Measurements from ENCODE around the gene ZNF524. TPM values are rescaled to one million over a fixed set of nuclear protein-coding genes. Genes with fewer than 3 reads are reported as not detected.

The ZNF524 gene
- total RNA-seq, 4 donors from 2014 or later, result 20.3 to 33.5 (median 26.4) TPM

DNA sequence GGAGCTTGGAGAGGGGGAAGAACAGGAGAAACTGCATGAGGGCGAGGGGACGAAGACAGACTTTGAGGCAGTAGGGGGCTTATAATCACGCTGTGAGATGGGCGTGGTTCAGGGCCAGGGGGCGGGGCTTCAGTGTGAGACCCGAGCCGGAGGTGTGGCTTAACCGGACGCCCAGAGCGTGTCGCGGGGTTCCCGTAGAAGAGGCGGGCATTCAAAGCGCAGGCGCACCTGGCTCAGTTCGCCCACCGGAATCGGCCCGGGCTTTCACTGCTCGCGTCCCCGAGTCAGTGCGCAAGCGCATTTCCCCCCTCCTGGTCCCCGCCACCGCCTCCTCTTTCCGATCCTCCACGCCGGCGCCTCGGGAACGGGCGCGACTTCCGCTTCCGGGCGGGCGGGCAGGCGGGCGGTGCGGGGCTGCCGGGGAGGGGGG, 5.1 kb downstream of the ZNF524 start:
- Histone ChIP-seq H3K4me1 (peaks cover 0 to 52% (median 21%) of the 10 kb centered on the region in 3 donors), H3K9me3 (no peaks in the 10 kb centered on the region), H3K4me3 (peak overlapping the region; percentile 81 to 84), H3K36me3 (peaks cover 0 to 26% of the 10 kb centered on the region in 2 donors), H3K27ac (peak overlapping the region; percentile 79 to 97 (median 95)), H3K27me3 (no peaks in the 10 kb centered on the region)
- ATAC-seq, result peak; percentile 90
- 0 to 1% methylated on average over 4 to 7 of the region's 43 CpGs for WGBS, 2 donors (ENCODE audit: low coverage in 1 of 2)
- TF ChIP-seq POLR2AphosphoS5 (IDR thresholded peaks at IDR 0.05), result peak; percentile 41
- TF ChIP-seq, protein P1, sequence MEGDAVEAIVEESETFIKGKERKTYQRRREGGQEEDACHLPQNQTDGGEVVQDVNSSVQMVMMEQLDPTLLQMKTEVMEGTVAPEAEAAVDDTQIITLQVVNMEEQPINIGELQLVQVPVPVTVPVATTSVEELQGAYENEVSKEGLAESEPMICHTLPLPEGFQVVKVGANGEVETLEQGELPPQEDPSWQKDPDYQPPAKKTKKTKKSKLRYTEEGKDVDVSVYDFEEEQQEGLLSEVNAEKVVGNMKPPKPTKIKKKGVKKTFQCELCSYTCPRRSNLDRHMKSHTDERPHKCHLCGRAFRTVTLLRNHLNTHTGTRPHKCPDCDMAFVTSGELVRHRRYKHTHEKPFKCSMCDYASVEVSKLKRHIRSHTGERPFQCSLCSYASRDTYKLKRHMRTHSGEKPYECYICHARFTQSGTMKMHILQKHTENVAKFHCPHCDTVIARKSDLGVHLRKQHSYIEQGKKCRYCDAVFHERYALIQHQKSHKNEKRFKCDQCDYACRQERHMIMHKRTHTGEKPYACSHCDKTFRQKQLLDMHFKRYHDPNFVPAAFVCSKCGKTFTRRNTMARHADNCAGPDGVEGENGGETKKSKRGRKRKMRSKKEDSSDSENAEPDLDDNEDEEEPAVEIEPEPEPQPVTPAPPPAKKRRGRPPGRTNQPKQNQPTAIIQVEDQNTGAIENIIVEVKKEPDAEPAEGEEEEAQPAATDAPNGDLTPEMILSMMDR (IDR thresholded peaks at IDR 0.05), result no peak

DNA sequence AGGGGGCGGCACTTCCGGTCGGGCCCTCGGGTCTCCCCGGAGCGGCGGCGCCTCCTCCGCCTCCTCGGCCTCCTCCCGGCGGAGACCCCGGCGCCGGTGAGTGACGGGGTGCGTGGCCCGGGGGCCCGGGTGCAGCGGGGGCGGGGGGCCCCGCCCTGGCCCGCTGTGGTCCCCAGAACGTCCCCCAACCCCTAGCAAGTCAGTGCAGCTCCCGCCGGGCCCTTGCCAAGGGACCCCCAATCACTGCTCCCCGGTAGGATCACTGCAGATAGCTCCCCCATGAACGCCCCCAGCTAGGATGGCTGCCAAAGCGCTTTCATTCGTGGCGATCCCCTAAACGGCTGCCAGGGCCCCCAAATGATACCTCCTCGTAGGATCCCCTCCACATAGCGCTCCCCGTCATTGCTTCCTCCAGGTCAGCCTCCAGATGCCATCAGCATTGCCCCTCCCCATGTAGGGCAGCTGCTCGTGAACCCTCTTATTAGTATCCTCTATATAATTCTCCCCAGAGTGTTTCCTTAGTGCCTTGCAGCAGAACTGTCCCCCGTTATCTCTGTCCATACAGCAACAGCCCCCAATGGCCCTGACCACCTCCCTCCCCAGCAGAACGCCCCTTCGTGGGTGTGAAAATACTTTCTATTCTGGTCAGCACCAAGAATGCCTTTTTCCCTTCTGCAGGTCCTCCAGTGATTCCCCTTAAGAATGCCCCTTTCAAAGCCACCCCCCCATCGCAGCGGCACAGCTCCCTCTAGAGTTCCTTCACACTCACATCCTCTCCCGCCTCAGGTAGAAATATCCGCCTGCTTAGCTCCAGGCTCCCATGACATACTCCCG, 5.8 kb downstream of the ZNF524 start, which contains the start of gene ZNF865:
TSS of gene ZNF865 (plus strand) at position 11 of the 834 bp plus-strand sequence. CDS start 7,972 bp downstream, outside the sequence.
- TF ChIP-seq POLR2A (IDR thresholded peaks at IDR 0.05), result peak in 1 of 2 donors; percentile 45
- no peak for TF ChIP-seq EP300 (IDR thresholded peaks at IDR 0.05)
- TF ChIP-seq, protein P1 (IDR thresholded peaks at IDR 0.05), result peak in 3 of 4 experiments; percentile 59 to 80 (median 68)
- no peak for TF ChIP-seq POLR2AphosphoS5 (IDR thresholded peaks at IDR 0.05)
- WGBS, 2 donors (ENCODE audit: low coverage in 1 of 2), result 0 to 1% methylated on average over 10 to 18 of the region's 44 CpGs

DNA sequence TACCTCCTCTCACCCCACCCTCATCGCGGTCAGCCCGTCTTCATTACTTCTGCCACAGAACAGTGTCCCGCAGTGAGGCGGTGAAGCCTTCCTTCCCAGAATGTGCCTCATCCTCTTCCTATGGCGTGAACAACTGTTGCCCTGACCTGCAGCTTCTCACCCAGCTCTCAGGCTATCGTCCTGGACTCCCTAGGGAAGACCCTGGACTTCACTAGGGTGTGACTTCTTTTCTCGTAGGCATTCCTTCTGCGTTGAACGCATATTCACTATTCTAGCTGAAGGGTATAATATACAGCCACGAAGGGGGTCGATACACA, 6.3 kb downstream of the ZNF524 start:
- Histone ChIP-seq H3K36me3 (peaks cover 0 to 32% of the 10 kb centered on the region in 2 donors), H3K9me3 (no peaks in the 10 kb centered on the region), H3K27me3 (no peaks in the 10 kb centered on the region), H3K27ac (peak overlapping the region in 3 of 4 donors; percentile 94 to 97 (median 96)), H3K4me1 (peaks cover 0 to 55% (median 18%) of the 10 kb centered on the region in 3 donors), H3K4me3 (peak overlapping the region in 1 of 2 donors; percentile 81)
- WGBS, 2 donors (ENCODE audit: low coverage in 1 of 2), result 3% methylated on average over 4 of the region's 12 CpGs; no CpG with 5 or more reads in 1 of the 2 donors
- TF ChIP-seq POLR2AphosphoS5 (IDR thresholded peaks at IDR 0.05) (no peak), EP300 (IDR thresholded peaks at IDR 0.05) (no peak), POLR2A (IDR thresholded peaks at IDR 0.05) (no peak)
- TF ChIP-seq, protein P1 (IDR thresholded peaks at IDR 0.05), result no peak
- no peak for ATAC-seq

More for the DNA sequence above, 5.8 kb downstream of the ZNF524 start, which contains the start of gene ZNF865:
- peak; percentile 23 for ATAC-seq
- Histone ChIP-seq H3K27ac (peak within 1 kb of the TSS; percentile 79 to 97 (median 95)), H3K4me1 (peaks cover 0 to 55% (median 20%) of the 10 kb centered on the region in 3 donors), H3K4me3 (peak within 1 kb of the TSS; percentile 81 to 84), H3K36me3 (peaks cover 0 to 32% of the 10 kb centered on the region in 2 donors), H3K9me3 (no peaks in the 10 kb centered on the region), H3K27me3 (no peaks in the 10 kb centered on the region)

DNA sequence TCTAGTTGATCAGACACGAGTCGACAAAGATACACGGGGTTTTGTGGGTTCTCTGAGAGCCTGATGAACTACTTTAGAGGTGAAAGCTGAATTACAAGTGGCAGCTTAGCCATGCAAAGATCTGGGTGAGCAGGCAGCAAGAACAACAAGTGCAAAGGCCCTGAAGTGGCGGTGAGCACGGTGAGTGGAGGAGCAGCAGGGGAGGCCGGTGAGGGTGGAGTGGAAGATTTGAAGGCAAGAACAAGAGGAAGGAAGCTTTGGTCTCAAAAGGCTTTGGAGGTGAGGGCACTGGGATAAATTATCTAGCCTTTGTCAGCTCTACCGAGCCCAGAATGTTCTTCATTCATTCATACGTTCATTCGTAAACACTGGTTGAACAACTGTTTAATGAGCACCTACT, 6.7 kb downstream of the ZNF524 start:
- peaks cover 0 to 56% (median 21%) of the 10 kb centered on the region in 3 donors for H3K4me1 ChIP-seq
- peak overlapping the region in 3 of 4 donors; percentile 94 to 97 (median 96) for H3K27ac ChIP-seq
- peaks cover 0 to 32% of the 10 kb centered on the region in 2 donors for H3K36me3 ChIP-seq
- H3K27me3 ChIP-seq, result no peaks in the 10 kb centered on the region
- no peak for ATAC-seq
- 56 to 64% methylated on average over 7 to 8 of the region's 9 CpGs for WGBS, 2 donors (ENCODE audit: low coverage in 1 of 2)
- H3K4me3 ChIP-seq, result peak overlapping the region in 1 of 2 donors; percentile 81
- TF ChIP-seq, protein P1 (IDR thresholded peaks at IDR 0.05), result no peak
- TF ChIP-seq EP300 (IDR thresholded peaks at IDR 0.05), result no peak
- TF ChIP-seq POLR2AphosphoS5 (IDR thresholded peaks at IDR 0.05), result no peak
- TF ChIP-seq POLR2A (IDR thresholded peaks at IDR 0.05), result no peak
- no peaks in the 10 kb centered on the region for H3K9me3 ChIP-seq
